Transverse colon (tissue), 1 donor: ENCODE data around the gene SEC14L6.

Experiments used
- EP300 ChIP-seq: sonication (generic); formaldehyde crosslinking; IDR thresholded peaks from one replicate; pipeline ENCODE4 v1.6.1; 2017; ENCODE audit warnings: antibody characterized with exemption, low read depth
- POLR2A ChIP-seq: fragments of 450-650 bp; IDR thresholded peaks from one replicate; pipeline ENCODE4 v1.6.1; 2016; ENCODE audit warnings: antibody characterized with exemption, mild to moderate bottlenecking, moderate library complexity

- TF ChIP-seq POLR2A (no peak), EP300 (no peak)
Observed at GRCh38 chr22:30582051-30582450, 35.5 kb upstream of the SEC14L6 start.
